LNCaP clone FGC (cell line): Measurements from ENCODE around the gene ADD3.
"Not testable (repeated sequence)": the region's sequence is repeated elsewhere in the genome, so short reads cannot be mapped to it uniquely, and the experiment has no call there.

Source experiments
- DNase-seq: peaks from one replicate; pipeline ENCODE4 v3.0.0-alpha.2; 2011; ENCODE audit warnings: low read depth
- H3K4me3 ChIP-seq: 2 replicates; pipeline ENCODE4 v1.5.1; 2011; ENCODE audit warnings: mild to moderate bottlenecking, low read depth, low read length, control low read depth
- CTCF ChIP-seq: IDR thresholded peaks from 2 replicates; pipeline ENCODE4 v1.5.1; 2012; ENCODE audit warnings: mild to moderate bottlenecking; ENCODE audit not compliant: control insufficient read depth, insufficient read depth; ENCODE audit errors: extremely low read depth

Gene ADD3

GRCh38 chr10:109977382-109977806, 30.4 kb upstream of the ADD3 start:
- H3K4me3 ChIP-seq = no peak overlapping the region
- no peak for DNase-seq
- TF ChIP-seq CTCF = no peak

GRCh38 chr10:109978481-109978880, 29.3 kb upstream of the ADD3 start:
- peak; percentile 38; the same call in 1 of the 2 replicates for TF ChIP-seq CTCF
- DNase-seq = no peak

GRCh38 chr10:109979215-109979614, 28.6 kb upstream of the ADD3 start:
- no peak for TF ChIP-seq CTCF
- no peak overlapping the region for H3K4me3 ChIP-seq
- DNase-seq = no peak

More at GRCh38 chr10:109978481-109978880, 29.3 kb upstream of the ADD3 start:
- H3K4me3 ChIP-seq = no peak overlapping the region

GRCh38 chr10:109981650-109982049, 26.1 kb upstream of the ADD3 start:
- TF ChIP-seq CTCF = no peak
- no peak for DNase-seq
- H3K4me3 ChIP-seq = no peak overlapping the region

- no peak for TF ChIP-seq CTCF
- no peak for DNase-seq
- no peak overlapping the region for H3K4me3 ChIP-seq
Observed at GRCh38 chr10:109982123-109982522, 25.7 kb upstream of the ADD3 start.

- H3K4me3 ChIP-seq = no peak overlapping the region
- no peak for TF ChIP-seq CTCF
- DNase-seq = no peak
Observed at GRCh38 chr10:109982812-109983211, 25.0 kb upstream of the ADD3 start.

- no peak overlapping the region for H3K4me3 ChIP-seq
- no peak for DNase-seq
- TF ChIP-seq CTCF = no peak
Observed at GRCh38 chr10:109984013-109984412, 23.8 kb upstream of the ADD3 start.

GRCh38 chr10:109985768-109986167, 22.0 kb upstream of the ADD3 start:
- peak; percentile 64 for DNase-seq
- not testable (repeated sequence) for H3K4me3 ChIP-seq
